PC-3 (cell line): ENCODE data around the gene GPR26. TPM values are rescaled to one million over a fixed set of nuclear protein-coding genes. Genes with fewer than 3 reads are reported as not detected.

Experiments used
- ATAC-seq: fragments of 200-7000 bp; cut with Tn5 transposase; 2 replicates; pipeline ENCODE4 v1.9.1; 2020; ENCODE audit warnings: mild to moderate bottlenecking, moderate library complexity
- BruUV-seq: library from RNA; stranded (reverse); fragments of 400-500 nt; replicated peaks from 2 replicates; lab custom pipeline; 2021; lab: Mats Ljungman, UMichigan
- CTCF ChIA-PET: fragments of 300-600 bp; sonication (Branson Sonifier 250); formaldehyde crosslinking; loops from one replicate; lab custom pipeline; 2022; ENCODE audit warnings: antibody characterized with exemption; lab: Charles Lee
- POLR2A ChIA-PET: fragments of 300-600 bp; sonication (Branson Sonifier 250); formaldehyde crosslinking; loops from one replicate; lab custom pipeline; 2022; ENCODE audit warnings: antibody characterized with exemption; ENCODE audit not compliant: unreplicated experiment; lab: Charles Lee
- DNase-seq: peaks from one replicate; pipeline ENCODE4 v3.0.0-alpha.2; 2015
- H2AFZ ChIP-seq: fragments of 300-600 bp; sonication (generic); 2 replicates; pipeline ENCODE4 v1.6.0; 2016; ENCODE audit warnings: antibody characterized with exemption, low read length
- H3F3A ChIP-seq: fragments of 300-600 bp; sonication (generic); one replicate; pipeline ENCODE4 v1.6.0; 2017; ENCODE audit warnings: antibody characterized with exemption, low read length, control low read depth, mild to moderate bottlenecking; ENCODE audit not compliant: unreplicated experiment
- H3K27ac ChIP-seq: fragments of 300-600 bp; sonication (generic); 2 replicates; pipeline ENCODE4 v1.5.1; 2016; ENCODE audit warnings: mild to moderate bottlenecking, low read length
- H3K27me3 ChIP-seq: fragments of 300-600 bp; sonication (generic); 2 replicates; pipeline ENCODE4 v1.6.1; 2016; ENCODE audit warnings: low read length, mixed read lengths
- H3K36me3 ChIP-seq: fragments of 300-600 bp; sonication (generic); 2 replicates; pipeline ENCODE4 v1.6.1; 2016; ENCODE audit warnings: low read depth, mixed run types, low read length, mixed read lengths
- H3K4me1 ChIP-seq: fragments of 300-600 bp; sonication (generic); 2 replicates; pipeline ENCODE4 v1.5.1; 2016; ENCODE audit warnings: low read length; ENCODE audit not compliant: insufficient read depth
- H3K4me2 ChIP-seq: fragments of 300-600 bp; sonication (generic); 2 replicates; pipeline ENCODE4 v1.6.0; 2016; ENCODE audit warnings: low read length
- H3K4me3 ChIP-seq: fragments of 300-600 bp; sonication (generic); 2 replicates; pipeline ENCODE4 v1.5.1; 2016; ENCODE audit warnings: mild to moderate bottlenecking, low read length, mixed read lengths
- H3K79me2 ChIP-seq: fragments of 300-600 bp; sonication (generic); 2 replicates; pipeline ENCODE4 v1.6.1; 2017; ENCODE audit warnings: low read length, mixed read lengths
- H3K9ac ChIP-seq: fragments of 300-600 bp; sonication (generic); 2 replicates; pipeline ENCODE4 v1.6.0; 2016; ENCODE audit warnings: mild to moderate bottlenecking, low read length
- H3K9me2 ChIP-seq: fragments of 300-600 bp; sonication (generic); replicated peaks from 2 replicates; pipeline ENCODE4 v1.6.1; 2016; ENCODE audit warnings: mixed run types, low read length, mixed read lengths
- H3K9me3 ChIP-seq: fragments of 300-600 bp; sonication (generic); 2 replicates; pipeline ENCODE4 v1.6.1; 2016; ENCODE audit warnings: low read length, mixed read lengths
- H4K20me1 ChIP-seq: fragments of 300-600 bp; sonication (generic); 2 replicates; pipeline ENCODE4 v1.6.1; 2016; ENCODE audit warnings: low read length, mixed read lengths
- CTCF ChIP-seq: fragments of 300-600 bp; sonication (generic); conservative IDR thresholded peaks from 2 replicates; pipeline ENCODE4 v1.5.1; 2017; ENCODE audit warnings: antibody characterized with exemption, low read depth, mild to moderate bottlenecking, low read length
- EZH2 ChIP-seq: fragments of 300-600 bp; sonication (generic); IDR thresholded peaks from one replicate; pipeline ENCODE4 v1.6.1; 2017; ENCODE audit warnings: antibody characterized with exemption, mild to moderate bottlenecking, low read length; ENCODE audit not compliant: unreplicated experiment
- EZH2phosphoT487 ChIP-seq: fragments of 300-600 bp; sonication (generic); IDR thresholded peaks from 2 replicates; pipeline ENCODE4 v1.6.1; 2018; ENCODE audit warnings: mild to moderate bottlenecking, antibody characterized with exemption, low read length, borderline replicate concordance
- intact Hi-C: fragments of 100-400 bp; cut with micrococcal nuclease; formaldehyde crosslinking; loops from 2 replicates; pipeline ENCODE4 v1.9.0; 2023
- total RNA-seq: library from RNA; depleted of rRNA; stranded (reverse); fragments of >200 nt; gene quantifications from 2 replicates; pipeline ENCODE4 v1.2.3, GENCODE V29; 2014

The GPR26 gene
- total RNA-seq, 1 experiment from 2014 or later = not detected

- ATAC-seq (no peak), DNase-seq (no peak)
- no peaks in the 10 kb centered on the region for H3K36me3 ChIP-seq
- no peak overlapping the region for H3K4me2 ChIP-seq
- H3K9ac ChIP-seq = no peak overlapping the region
- no peaks in the 10 kb centered on the region for H3K9me3 ChIP-seq
- CTCF ChIA-PET = no interaction called here
- no peaks in the 10 kb centered on the region for H3K4me1 ChIP-seq
- H3K27ac ChIP-seq = no peak overlapping the region
- TF ChIP-seq EZH2phosphoT487 (no peak), EZH2 (no peak), CTCF (no peak)
- no peak overlapping the region for H3K4me3 ChIP-seq
- POLR2A ChIA-PET = no interaction called here
- H2AFZ ChIP-seq = no peak overlapping the region
- no peaks in the 10 kb centered on the region for H3F3A ChIP-seq
- intact Hi-C loops = no loop called here
- no peaks in the 10 kb centered on the region for H3K9me2 ChIP-seq
- H3K27me3 ChIP-seq = no peaks in the 10 kb centered on the region
- no peaks in the 10 kb centered on the region for H3K79me2 ChIP-seq
- no TSS peak for BruUV-seq
- H4K20me1 ChIP-seq = no peaks in the 10 kb centered on the region
These were observed 51.2 kb downstream of the GPR26 start for GRCh38 chr10:123717336-123717735.

- ChIA-PET POLR2A (no interaction called here), CTCF (no interaction called here)
- intact Hi-C loops = no loop called here
- Histone ChIP-seq H3K36me3 (no peaks in the 10 kb centered on the region), H3K27ac (no peak overlapping the region), H3K9ac (no peak overlapping the region), H3F3A (no peaks in the 10 kb centered on the region), H2AFZ (no peak overlapping the region), H4K20me1 (no peaks in the 10 kb centered on the region), H3K4me3 (no peak overlapping the region), H3K4me2 (no peak overlapping the region), H3K27me3 (no peaks in the 10 kb centered on the region), H3K79me2 (no peaks in the 10 kb centered on the region), H3K9me2 (no peaks in the 10 kb centered on the region), H3K9me3 (no peaks in the 10 kb centered on the region), H3K4me1 (no peaks in the 10 kb centered on the region)
- ATAC-seq (no peak), DNase-seq (no peak)
- BruUV-seq = no TSS peak
- TF ChIP-seq EZH2 (no peak), CTCF (no peak), EZH2phosphoT487 (no peak)
These were observed 52.4 kb downstream of the GPR26 start for GRCh38 chr10:123718544-123719060.

- BruUV-seq = no TSS peak
- H3K4me3 ChIP-seq = no peak overlapping the region
- no peaks in the 10 kb centered on the region for H3K79me2 ChIP-seq
- H3K36me3 ChIP-seq = no peaks in the 10 kb centered on the region
- H3K9me2 ChIP-seq = no peaks in the 10 kb centered on the region
- no peaks in the 10 kb centered on the region for H3K4me1 ChIP-seq
- H3K4me2 ChIP-seq = no peak overlapping the region
- ATAC-seq = no peak
- ChIA-PET CTCF (no interaction called here), POLR2A (no interaction called here)
- no peak for DNase-seq
- H3K27ac ChIP-seq = no peak overlapping the region
- intact Hi-C loops = no loop called here
- H3K9ac ChIP-seq = no peak overlapping the region
- H4K20me1 ChIP-seq = no peaks in the 10 kb centered on the region
- H3F3A ChIP-seq = no peaks in the 10 kb centered on the region
- H2AFZ ChIP-seq = no peak overlapping the region
- no peak for TF ChIP-seq EZH2
- TF ChIP-seq CTCF = no peak
- no peak for TF ChIP-seq EZH2phosphoT487
- peaks cover 11% of the 10 kb centered on the region; the same call in 1 of the 2 replicates for H3K27me3 ChIP-seq
- H3K9me3 ChIP-seq = no peaks in the 10 kb centered on the region
These were observed 54.4 kb downstream of the GPR26 start for GRCh38 chr10:123720536-123720935.
